GM21576 (cell line): Measurements from ENCODE around the gene PDE4B.

Experiments used
- ATAC-seq: cut with Tn5 transposase; IDR thresholded peaks from one replicate; pipeline ENCODE4 v1.9.1; 2021; ENCODE audit warnings: mild to moderate bottlenecking, moderate library complexity; ENCODE audit not compliant: unreplicated experiment

Gene PDE4B

DNA sequence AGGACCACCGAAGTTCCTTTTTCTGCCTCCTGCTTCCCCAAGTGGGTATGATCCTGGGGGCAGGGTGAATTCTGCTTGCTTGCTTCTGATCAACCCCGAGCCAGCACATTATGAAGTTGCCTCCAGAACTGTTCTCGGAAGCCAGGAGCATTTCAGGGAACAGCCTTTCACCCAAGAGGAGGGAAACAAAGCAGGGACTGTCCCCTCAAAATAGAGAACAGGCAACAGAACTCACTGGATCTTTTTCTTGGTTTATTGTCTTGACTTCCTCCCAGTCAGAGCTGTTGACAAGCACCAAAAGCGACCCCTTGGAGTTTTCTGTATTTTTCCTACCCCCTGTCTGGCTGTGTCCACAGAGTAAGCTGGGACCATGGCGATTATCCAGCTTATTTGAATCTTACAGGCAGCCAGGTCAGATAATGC lies 482.9 kb downstream of the PDE4B start:
- no peak for ATAC-seq

DNA sequence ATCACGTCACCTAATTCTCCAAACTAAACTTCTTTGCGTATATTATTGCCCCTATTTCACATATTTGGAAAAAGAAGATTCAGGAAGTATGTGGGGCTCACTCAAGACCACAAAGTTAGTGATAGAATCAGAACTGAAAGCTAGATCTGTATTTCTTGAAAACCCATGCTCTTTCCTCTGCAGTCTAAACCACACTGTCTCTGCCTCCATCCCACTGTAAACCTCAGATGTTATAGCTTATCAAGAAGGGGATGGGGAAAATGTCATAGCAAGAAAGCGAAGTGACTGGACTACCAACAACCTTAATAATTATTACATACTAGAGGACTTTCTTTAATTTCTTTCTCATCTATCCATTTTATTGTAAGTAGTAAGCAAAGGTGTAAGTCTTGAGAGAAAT lies 483.5 kb downstream of the PDE4B start:
- peak; percentile 81 for ATAC-seq

DNA sequence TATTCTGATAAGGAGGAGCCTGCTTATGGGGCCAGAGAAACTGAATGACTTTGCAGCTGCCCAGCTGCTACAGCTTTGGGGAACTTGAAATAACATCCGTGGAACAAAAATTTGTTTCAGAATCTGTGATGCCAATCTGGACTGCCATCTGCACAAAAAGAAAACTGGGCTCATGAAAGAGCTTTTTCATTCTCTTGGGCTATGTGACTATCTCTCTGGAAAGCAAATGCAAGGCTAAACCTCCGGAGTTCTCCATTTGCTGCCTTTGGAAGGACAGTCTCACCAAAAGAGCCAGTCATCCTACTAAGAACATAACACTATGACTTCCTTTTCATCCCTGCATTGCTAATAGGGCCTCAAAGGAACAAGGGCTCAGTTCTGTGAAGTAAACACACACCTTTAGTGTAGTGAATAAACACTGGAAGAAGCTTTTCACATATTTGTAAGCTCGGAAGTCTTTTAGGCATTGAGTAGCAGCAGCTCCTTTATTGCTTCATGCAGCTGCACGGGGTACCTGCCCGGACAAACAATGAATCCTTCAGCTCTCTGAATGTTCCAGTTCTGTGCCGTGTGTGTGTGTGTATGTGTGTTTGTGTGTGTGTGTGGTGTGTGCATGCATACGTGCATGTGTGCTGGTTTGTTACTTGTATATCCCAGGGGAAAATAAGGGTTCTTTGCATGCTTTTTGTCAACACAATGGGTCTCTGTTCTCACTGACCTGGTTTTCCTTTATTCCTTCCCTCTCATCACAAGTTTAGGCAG lies 485.7 kb downstream of the PDE4B start:
- no peak for ATAC-seq

DNA sequence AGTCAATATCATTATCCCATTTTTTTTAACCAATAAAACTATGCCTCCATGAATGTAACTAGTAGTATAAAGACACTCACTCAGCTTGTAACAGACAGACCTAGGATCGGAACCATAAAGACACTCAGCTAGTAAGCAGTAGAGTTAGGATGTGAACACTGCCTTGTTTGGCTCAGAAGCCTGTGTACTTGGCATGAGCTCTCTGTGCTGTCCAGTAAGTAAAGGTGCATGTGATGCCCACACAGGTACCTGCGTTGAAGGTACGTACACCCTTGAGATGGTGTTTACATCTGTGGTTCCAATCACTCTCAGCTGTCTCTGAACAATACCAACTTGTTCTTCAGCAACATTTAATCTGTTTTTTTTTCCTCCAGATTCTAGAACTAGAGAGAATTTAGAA lies 489.1 kb downstream of the PDE4B start:
- no peak for ATAC-seq

DNA sequence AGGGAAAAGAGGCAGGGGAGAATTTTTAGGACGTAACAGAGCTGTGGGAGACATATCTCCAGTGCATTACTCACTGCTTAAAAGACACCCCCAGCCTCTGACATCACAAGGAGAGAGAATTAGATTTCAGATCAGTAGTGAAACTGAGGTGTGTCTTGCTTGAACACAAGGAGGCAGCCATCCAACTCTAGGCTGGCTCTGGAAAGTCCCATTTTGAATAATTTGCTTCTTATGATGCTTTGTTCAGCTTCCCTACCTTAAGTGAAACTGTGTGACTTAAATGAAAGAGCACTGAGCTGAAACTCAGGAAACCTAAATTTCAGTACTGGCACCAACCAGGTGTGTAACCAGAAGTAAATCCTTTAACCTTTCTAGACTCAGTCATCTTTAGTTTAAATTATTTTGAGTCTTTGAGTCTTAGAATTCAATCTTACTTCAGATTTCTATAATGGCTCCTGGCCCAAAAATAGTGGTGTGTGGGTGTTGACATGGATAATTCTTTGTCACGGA lies 489.7 kb downstream of the PDE4B start:
- peak; percentile 83 for ATAC-seq

DNA sequence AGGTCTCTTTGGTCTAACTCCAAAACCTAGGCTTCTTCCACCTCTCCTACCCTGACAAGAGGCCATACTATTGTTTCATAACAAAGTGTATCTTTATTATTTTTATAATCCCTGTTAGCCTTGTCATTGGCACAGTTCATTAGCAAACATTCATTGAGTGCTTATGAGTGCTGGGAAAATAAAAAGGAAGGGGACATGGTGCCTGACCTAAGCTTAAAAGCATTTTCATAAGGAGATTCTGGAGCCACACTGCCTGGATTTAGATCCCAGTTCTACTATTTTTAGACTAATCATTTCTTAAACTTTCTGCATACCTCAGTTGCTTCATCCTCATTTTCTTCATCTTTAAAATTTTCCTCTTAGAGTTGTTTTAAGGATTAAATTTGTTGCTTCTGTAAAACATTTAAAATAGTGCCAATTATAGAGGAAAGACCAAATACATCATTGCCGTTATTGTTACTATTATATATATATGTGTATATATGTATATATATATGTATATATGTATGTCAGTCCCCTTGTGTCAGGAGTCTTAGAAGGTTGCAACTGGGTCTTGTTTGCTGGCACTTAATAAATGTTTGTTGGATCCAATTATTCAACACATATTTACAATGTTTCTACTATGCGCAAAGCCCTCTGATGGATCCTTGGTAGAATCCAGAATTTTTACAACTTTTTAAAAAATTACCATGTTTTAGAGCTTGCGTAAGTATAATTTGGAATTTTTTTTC lies 490.4 kb downstream of the PDE4B start:
- no peak for ATAC-seq

DNA sequence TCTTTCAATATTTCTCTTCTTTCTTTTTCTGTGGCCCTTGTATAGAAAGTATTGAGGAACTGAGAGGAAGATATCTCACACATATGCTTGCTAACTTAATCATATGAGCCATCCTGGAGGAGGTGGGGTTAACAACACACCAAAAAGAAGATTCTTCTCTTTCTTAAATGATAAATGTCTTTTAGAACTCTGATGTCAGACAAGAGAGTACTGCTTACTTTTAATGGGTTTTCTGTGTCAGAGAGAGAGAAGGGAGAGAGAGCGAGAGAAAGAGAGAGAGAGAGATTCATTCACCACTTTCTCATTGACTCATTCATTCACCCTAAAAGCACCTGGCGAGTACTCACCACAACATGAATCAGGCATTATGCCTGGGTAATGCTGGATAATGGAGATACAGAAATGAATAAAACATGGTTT lies 490.9 kb downstream of the PDE4B start:
- peak; percentile 50 for ATAC-seq

DNA sequence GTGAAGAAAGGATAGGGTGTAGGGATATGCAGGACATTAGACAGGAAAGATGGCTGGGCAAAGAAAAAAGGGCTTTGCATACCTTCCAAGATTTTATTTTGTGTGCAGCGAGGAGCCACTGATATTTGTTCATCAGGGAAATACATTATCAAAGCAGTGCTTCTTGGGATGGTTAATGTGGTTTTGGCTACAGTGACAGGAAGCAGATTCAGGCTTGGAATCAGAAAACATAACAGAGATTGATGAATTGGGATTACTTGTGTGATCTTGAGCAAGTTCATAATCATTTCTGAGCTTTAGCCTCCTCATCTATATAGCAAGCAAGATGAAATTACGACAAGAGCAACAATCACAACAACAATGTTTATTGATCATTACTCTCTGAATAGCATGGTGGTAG lies 492.1 kb downstream of the PDE4B start:
- no peak for ATAC-seq

DNA sequence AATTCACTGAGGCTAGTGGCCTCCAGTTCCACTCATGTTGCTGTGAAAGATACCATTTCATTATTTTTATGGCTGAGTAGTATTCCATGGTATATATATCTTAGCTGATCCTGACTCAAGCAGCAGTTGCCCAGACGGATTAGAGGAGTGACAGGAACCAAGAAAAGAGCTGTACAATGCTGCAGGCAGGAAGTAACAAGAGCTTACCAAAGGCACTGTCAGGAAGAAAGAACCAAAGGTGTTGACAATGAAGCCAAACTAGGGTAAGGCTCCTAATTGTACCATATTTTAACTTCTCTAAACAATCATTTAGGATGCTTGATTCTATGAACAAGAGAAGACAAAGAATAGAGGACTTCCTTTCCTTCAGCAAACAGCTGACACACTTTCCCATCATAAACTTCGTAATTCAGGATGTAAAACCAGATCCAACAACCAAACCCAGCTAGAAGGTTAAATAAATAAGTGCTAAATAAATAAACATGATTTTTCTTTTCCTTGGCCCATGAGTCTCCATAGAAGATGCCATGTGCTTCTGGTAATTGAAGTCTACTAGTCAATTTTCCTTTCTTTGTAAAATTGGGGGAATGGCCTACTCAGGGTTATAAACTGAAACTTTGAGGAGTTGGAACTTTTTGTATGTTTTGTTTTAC lies 493.0 kb downstream of the PDE4B start:
- no peak for ATAC-seq

DNA sequence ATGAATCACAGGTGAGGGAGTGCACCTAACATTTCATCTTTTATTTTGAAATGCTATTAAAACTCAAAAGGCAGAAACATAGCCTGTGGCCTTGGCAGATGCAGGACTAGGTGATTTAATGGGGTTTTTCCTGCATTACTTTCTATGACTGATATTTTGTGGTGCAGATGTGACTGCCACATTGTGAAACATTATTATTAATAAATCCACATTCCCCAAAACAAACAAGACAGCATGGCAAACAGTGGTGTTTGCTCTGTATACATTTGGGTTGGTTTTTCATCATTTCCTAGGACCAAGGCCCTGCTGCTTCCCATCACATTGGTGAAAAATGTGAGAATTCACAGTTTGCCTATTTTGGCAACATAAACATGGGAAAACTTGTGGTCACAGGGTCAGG lies 493.6 kb downstream of the PDE4B start:
- ATAC-seq = no peak

DNA sequence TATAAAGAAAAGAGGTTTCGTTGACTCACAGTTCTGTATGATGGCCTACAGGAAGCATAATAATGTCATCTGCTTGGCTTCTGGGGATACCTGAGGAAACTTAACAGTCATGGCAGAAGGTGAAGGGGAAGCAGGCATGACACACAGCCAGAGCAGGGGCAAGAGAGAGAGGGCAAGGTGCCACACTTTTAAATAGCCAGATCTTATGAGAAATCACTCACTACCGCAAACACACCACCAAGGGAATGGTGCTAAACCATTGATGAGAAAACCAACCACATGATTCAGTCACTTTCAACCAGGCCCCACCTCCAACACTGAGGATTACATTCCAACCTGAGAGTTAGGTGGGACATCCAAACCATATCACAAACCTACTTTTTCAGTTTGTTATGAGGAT lies 495.4 kb downstream of the PDE4B start:
- ATAC-seq = no peak

DNA sequence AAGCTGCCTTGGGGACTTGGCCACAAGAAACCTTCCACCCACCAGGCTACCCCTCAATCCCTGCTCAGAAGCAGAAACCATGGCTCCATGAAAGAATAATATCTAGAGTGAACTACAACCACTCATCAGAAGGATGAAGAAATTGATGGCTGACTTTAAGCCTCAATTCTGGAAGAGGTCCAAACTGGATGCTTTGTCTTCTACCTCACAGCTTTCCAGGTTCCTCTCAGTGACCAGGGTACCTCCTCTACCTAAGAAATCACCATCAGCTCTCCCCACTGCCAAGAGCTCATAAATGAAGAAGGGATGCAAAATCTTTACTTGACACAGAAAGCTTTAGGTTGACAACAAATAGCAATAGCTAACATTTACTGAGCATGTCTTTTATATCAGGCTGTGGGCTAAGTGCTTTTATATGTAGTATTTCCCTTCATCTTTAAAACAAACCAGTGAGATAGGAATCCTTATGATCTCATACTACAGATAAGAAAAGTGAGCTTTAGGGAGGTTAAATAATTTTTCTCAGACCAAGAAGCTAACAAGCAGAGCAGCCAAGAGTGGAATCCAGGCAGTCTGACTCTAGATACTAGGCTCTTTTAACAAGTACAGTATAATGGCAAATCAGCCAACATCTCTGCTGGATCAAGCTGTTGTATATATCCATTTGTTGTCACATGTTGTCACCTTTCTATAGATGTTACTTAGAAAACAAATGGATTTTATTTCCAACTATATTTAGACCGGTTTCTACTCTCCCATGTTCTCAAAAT lies 498.3 kb downstream of the PDE4B start:
- no peak for ATAC-seq

DNA sequence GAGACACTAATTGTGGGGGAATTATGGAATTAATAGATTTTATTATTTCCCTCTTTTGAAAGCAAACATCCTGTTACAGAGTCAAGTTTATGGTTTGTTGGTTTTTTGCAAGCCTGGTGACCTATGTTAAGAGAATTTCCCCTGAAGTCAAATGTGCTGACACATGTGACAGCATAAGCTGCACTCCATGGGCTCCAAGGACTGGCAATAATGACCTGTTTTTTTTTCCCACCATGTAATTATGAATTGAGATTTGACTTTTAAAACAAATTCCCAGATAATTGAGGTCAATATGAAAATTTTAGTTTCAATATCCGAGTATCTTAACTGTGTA lies 498.8 kb downstream of the PDE4B start:
- no peak for ATAC-seq

DNA sequence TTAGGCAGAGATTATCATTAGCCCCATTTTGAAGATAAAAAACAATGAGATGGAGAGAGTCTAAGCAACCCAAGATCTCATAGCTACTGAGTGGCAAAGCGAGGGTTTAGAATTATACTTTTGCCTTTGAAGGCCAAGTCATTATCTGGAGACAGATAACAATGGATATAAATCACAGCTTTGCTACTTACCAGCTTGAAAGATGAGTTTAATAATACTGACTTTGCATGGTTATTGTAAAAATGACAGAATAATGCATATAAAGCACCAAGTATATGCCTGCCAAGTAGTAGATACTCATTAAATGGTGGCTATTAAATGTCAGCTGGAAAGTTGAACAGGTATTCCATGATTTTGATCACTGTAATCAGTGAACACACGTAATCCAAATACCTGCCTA lies 499.6 kb downstream of the PDE4B start:
- no peak for ATAC-seq

DNA sequence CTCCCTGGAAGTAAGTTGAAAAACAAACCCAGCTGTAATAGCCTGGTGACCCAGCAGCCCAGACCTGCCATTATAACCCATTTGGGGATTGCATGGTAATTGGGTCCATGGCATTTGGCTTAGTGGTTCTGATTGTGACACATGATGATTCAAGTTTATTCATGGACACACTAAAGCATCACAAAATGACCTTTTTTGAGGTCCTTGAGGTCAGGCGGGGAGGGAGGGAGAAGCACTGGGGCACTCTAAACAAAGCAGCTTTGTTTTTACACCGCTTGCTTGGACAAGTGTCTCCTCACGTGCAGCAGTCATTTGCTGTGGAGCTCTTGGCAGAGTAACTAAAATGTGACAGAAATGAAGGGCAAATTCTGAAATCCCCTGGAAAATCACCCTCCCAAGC lies 500.2 kb downstream of the PDE4B start:
- no peak for ATAC-seq

DNA sequence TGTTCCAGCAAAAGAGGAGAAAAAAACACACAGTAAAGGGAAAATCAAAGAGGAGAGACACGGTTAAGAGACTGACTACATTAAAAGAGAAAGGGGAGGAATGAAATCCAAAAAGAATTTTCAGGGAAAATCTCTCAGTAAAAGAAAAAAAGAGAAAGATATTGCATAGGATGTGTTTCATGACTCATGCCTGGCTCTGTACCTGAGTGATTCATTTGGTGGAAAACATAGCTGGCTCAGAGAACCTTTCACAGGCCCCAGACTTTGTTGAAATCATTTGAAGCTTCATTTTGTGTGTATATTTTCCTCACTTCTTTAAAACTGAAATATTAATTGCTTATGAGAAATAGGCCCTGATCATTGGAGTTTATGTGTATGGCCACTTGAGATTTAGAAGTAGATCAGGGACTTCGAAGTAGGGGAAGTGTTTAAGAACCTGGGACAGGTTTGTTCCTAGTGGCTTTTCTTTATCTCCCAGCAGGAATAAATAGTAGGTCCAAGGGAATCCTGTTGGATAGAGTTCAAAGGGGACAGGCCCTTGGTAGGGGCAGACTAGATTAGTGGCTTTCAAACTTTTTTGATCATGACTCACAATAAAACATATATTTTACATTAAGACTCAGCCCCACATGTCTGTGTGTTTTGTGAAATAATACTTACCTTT lies 502.1 kb downstream of the PDE4B start:
- no peak for ATAC-seq

DNA sequence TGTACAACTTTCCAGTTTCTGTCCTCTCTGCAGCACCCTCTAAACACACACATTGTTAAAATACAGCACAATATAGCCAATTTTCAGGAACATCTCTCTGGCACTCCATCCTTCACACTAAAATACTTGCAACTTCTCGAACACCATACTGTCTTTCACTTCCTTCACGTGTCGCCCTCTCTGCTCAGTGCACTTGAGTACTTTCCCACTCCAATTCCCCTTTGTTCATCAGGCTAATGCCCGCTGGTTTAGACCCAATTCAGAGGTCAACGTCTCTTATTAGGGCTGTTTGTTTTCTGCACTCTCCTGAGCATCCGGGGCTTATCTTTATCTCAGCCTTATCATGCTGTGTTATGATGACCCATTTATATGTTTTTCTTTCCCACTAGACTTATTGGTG lies 503.1 kb downstream of the PDE4B start:
- ATAC-seq = no peak

DNA sequence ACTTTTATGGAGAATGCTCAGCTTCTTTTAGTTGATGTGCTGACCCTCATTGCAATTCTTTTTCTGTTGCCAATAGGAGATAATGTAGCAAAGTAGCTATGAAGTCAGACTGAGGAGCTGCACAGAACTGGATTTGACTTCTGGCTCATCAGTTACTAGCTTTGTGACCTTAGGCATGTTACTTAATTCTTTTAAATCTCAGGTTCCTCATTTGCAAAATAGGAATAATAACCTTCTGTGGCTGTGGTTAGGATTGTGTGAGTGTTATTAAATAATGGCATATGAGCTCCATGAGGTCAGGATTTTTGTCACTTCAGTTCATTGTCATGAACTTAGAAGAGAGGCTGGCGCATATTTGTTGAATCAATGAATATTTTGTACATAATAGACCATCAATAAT lies 503.7 kb downstream of the PDE4B start:
- ATAC-seq = no peak

DNA sequence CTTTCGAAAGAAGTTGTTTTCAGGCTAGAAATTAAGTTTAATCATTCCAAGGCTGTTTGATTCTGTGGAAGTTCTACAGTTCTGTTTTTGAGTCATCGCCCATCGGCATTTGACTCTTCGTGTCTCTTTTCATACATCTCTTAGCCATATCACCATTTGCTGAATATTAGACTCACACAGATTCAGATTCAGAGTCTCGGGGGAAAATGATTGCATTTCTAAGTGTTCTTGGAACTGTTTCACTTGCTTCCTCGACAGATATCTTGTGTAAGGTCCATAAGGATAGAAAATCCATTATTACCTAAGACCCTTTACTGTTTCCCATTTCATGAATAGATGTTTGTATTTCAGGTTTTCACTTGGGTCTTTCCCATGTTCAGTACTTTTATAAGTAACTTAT lies 504.3 kb downstream of the PDE4B start:
- ATAC-seq = no peak

DNA sequence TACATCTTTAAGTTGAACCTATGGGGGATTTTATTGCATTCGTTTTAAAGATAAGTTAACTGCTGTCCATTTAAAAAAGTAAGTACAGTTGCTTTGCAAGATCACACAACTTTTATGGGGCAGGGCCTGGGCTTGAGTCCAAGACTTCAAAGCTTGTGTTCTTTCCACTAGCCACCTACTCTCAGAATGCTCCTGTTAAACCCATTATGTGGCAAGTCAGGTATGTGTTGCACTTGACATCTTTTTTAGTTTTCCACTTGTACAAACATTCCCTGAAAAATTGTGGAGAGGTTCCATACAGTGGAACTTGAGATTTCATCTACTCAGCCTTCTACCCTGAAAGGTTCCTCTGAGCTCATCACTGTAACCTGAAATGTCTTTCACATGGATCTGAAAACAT lies 505.8 kb downstream of the PDE4B start:
- no peak for ATAC-seq
